HepG2 (cell line): ENCODE data around the gene WLS. TPM values are rescaled to one million over a fixed set of nuclear protein-coding genes. Genes with fewer than 3 reads are reported as not detected.

Experiments
- ATAC-seq: fragments of 200-7000 bp; cut with Tn5 transposase; 3 replicates; pipeline ENCODE4 v1.9.1; 2020; ENCODE audit warnings: mild to moderate bottlenecking, moderate library complexity
- BruUV-seq: library from RNA; stranded (reverse); fragments of 400-500 nt; replicated peaks from 2 replicates; lab custom pipeline; 2021; lab: Mats Ljungman, UMichigan
- CTCF ChIA-PET: fragments of 300-600 bp; formaldehyde crosslinking; extraction: SDS; loops from one replicate; lab custom pipeline; 2021; ENCODE audit warnings: low total read pairs, inconsistent platforms, low intra/inter-chr PET ratio; lab: Yijun Ruan, JAX
- POLR2A ChIA-PET: fragments of 350-600 bp; sonication (Branson Sonifier 250); formaldehyde crosslinking; loops from one replicate; lab custom pipeline; 2020; ENCODE audit warnings: antibody characterized with exemption, inconsistent platforms; lab: Yijun Ruan, JAX
- DNase-seq: peaks from one replicate; pipeline ENCODE4 v3.0.0-alpha.2; 2015; ENCODE audit warnings: low spot score
- FAIRE-seq: peaks from 3 replicates; lab custom pipeline; 2011; peaks lifted over from hg19 to GRCh38; lab: Jason Lieb, UNC
- H2AFZ ChIP-seq: one replicate; pipeline ENCODE4 v1.6.1; 2011; ENCODE audit warnings: low read length, inconsistent platforms
- H3K27ac ChIP-seq: fragments of 300-600 bp; 3 replicates; pipeline ENCODE4 v1.8.0; 2011; ENCODE audit warnings: mixed run types, mild to moderate bottlenecking, mixed read lengths, low read length, inconsistent platforms; ENCODE audit not compliant: insufficient read depth; ENCODE audit errors: extremely low read length
- H3K27me3 ChIP-seq, 2 experiments: fragments of 200-600 bp in 1 of 2; 2 replicates in 1 of 2; 3 replicates in 1 of 2; pipeline versions ENCODE4 v1.6.0 to v1.8.0; 2011; ENCODE audit warnings: low read length in 2 of 2, mild to moderate bottlenecking in 2 of 2, moderate library complexity in 2 of 2, inconsistent platforms in 1 of 2; ENCODE audit not compliant: insufficient read depth in 2 of 2, control insufficient read depth in 1 of 2
- H3K36me3 ChIP-seq, 2 experiments: fragments of 200-600 bp in 1 of 2; replicated peaks in 1 of 2; 2 replicates in 1 of 2; 3 replicates in 1 of 2; pipeline versions ENCODE4 v1.5.1 to v1.8.0; 2011; ENCODE audit warnings: low read length in 2 of 2, inconsistent platforms in 1 of 2; ENCODE audit not compliant: insufficient read depth in 2 of 2, control insufficient read depth in 1 of 2
- H3K4me1 ChIP-seq: 2 replicates; pipeline ENCODE4 v1.5.1; 2012; ENCODE audit warnings: low read length, inconsistent platforms; ENCODE audit not compliant: insufficient read depth
- H3K4me2 ChIP-seq: 2 replicates; pipeline ENCODE4 v1.6.0; 2011; ENCODE audit warnings: low read depth, low read length, inconsistent platforms
- H3K4me3 ChIP-seq, 3 experiments: fragments of 200-600 bp in 1 of 3; sonication (generic), shearing (Covaris generic) in 1 of 3; replicated peaks in 1 of 3; 2 replicates each; pipeline ENCODE4 v1.5.1; 2011 to 2016; ENCODE audit warnings: low read length in 3 of 3, inconsistent platforms in 2 of 3, low read depth in 2 of 3, mild to moderate bottlenecking in 2 of 3, control low read depth in 1 of 3, mixed read lengths in 1 of 3; ENCODE audit not compliant: insufficient read depth in 1 of 3
- H3K79me2 ChIP-seq: one replicate; pipeline ENCODE4 v1.6.1; 2011; ENCODE audit warnings: low read length, inconsistent platforms; ENCODE audit not compliant: insufficient read depth
- H3K9ac ChIP-seq: 2 replicates; pipeline ENCODE4 v1.6.0; 2011; ENCODE audit warnings: mild to moderate bottlenecking, low read depth, low read length, inconsistent platforms; ENCODE audit not compliant: insufficient read depth
- H3K9me3 ChIP-seq: 2 replicates; pipeline ENCODE4 v1.5.1; 2012; ENCODE audit warnings: mild to moderate bottlenecking, low read length
- H4K20me1 ChIP-seq: 2 replicates; pipeline ENCODE4 v1.6.0; 2011; ENCODE audit warnings: inconsistent platforms, mild to moderate bottlenecking, low read length, moderate library complexity; ENCODE audit not compliant: insufficient read depth
- FIP1L1 ChIP-seq: fragments of 200-400 bp; formaldehyde crosslinking; IDR thresholded peaks from 2 replicates; pipeline ENCODE4 v1.6.1; 2018; ENCODE audit warnings: low read depth, mild to moderate bottlenecking, low read length, moderate library complexity, borderline replicate concordance; ENCODE audit not compliant: insufficient read depth
- MEIS1 ChIP-seq: sonication (generic); formaldehyde crosslinking; IDR thresholded peaks from 2 replicates; pipeline ENCODE4 v1.9.0; 2021; ENCODE audit warnings: mild to moderate bottlenecking, missing genetic modification reagents, moderate library complexity, borderline replicate concordance
- NBN ChIP-seq: fragments of 450-650 bp; conservative IDR thresholded peaks from 2 replicates; pipeline ENCODE4 v1.6.1; 2017
- NFE2L2 ChIP-seq: fragments of 150-350 bp; IDR thresholded peaks from 2 replicates; pipeline ENCODE4 v1.6.1; 2014; ENCODE audit warnings: low read length
- RXRB ChIP-seq: IDR thresholded peaks from 2 replicates; pipeline ENCODE4 v1.6.1; 2016; ENCODE audit warnings: borderline replicate concordance, missing genetic modification reagents, missing compliant biosample characterization
- SSRP1 ChIP-seq: IDR thresholded peaks from 2 replicates; pipeline ENCODE4 v1.6.1; 2016; ENCODE audit warnings: control low read depth
- XRCC5 ChIP-seq: fragments of 200-400 bp; formaldehyde crosslinking; optimal IDR thresholded peaks from 2 replicates; pipeline ENCODE3; 2017; ENCODE audit warnings: mild to moderate bottlenecking, low read length
- ZNF260 ChIP-seq: sonication (generic); formaldehyde crosslinking; IDR thresholded peaks from 2 replicates; pipeline ENCODE4 v1.4.0; 2020; ENCODE audit warnings: missing genetic modification reagents, low read depth, mild to moderate bottlenecking, borderline replicate concordance
- ZNF567 ChIP-seq: sonication (generic); formaldehyde crosslinking; IDR thresholded peaks from 2 replicates; pipeline ENCODE4 v1.8.1; 2023; ENCODE audit warnings: mild to moderate bottlenecking, missing genetic modification reagents, borderline replicate concordance
- ZNF747 ChIP-seq: sonication (generic); formaldehyde crosslinking; IDR thresholded peaks from 2 replicates; pipeline ENCODE4 v1.8.1; 2023; ENCODE audit warnings: missing genetic modification reagents, mild to moderate bottlenecking, borderline replicate concordance
- WGBS: methylation state at CpG from one replicate; pipeline ENCODE4 v1.1.6; 2017; ENCODE audit warnings: low lambda C conversion rate; 5-methylcytosine and 5-hydroxymethylcytosine counted together
- in situ Hi-C: cut with HindIII; loops from 2 replicates; pipeline ENCODE4 v1.10.0; 2017; ENCODE audit warnings: low pct_unique_long_range_greater_than_20kb; ENCODE audit not compliant: extremely low pct_ligation_motif_present
- intact Hi-C: fragments of 100-400 bp; cut with micrococcal nuclease; formaldehyde crosslinking; loops from one replicate; pipeline ENCODE4 v1.10.0; 2022; ENCODE audit not compliant: unreplicated experiment
- polyA plus RNA-seq, 8 experiments: library from polyadenylated mRNA; depleted of rRNA in 3 of 8; stranded (reverse) in 7 of 8; unstranded in 1 of 8; fragments of >200 nt; fragmentation: Illumina TruSeq in 4 of 8; extraction: Trizol in 4 of 8; gene quantifications; 2 replicates each; pipeline versions ENCODE4 v1.2.1 to v1.2.3, GENCODE V29; 2011 to 2016; ENCODE audit warnings: low read depth in 4 of 8, missing spikeins in 1 of 8, mixed read lengths in 1 of 8; ENCODE audit not compliant: insufficient read depth in 1 of 8
- total RNA-seq, 5 experiments: library from RNA; depleted of rRNA; stranded (reverse); fragments of >200 nt; fragmentation: Illumina TruSeq; extraction: Trizol; gene quantifications; 2 replicates each; pipeline ENCODE4 v1.2.3, GENCODE V29; 2016; ENCODE audit warnings: low read depth in 1 of 5
- TF ChIP-seq, protein P1 (sequence below): IDR thresholded peaks from 2 replicates; pipeline ENCODE4 v1.6.1; 2012; ENCODE audit warnings: low read depth, low read length, improper control_type of control experiment
- TF ChIP-seq, protein P2 (sequence below): sonication (generic); formaldehyde crosslinking; IDR thresholded peaks from 2 replicates; pipeline ENCODE4 v1.4.0; 2020; ENCODE audit warnings: missing genetic modification reagents

The WLS gene
- total and polyA plus RNA-seq, 2 of the 13 experiments (the other 11 are each of a cell fraction or from before 2014, with no cell fraction given), result not detected

DNA sequence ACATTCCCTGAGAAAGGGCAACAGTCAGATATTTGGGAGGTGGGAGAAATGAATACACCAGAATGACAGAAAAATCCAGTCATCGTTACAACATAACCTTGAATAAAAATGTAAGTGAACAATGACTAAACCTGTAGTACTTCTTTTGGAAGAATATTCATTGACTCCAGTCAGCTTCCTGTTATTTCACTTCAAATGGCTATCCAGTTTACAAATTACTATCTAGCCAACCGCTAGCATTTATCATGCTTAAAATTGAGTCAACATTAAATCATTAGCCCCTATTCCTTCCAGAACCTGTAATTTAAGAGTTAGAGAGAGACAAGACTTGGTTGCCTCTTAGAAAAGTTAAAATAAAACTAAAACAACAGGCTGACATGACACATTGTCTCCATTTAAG is 33.6 kb downstream of the WLS start:
- no TSS peak for BruUV-seq
- Histone ChIP-seq H3K4me2 (no peak overlapping the region), H3K4me1 (peaks cover 18% of the 10 kb centered on the region), H3K36me3 (no peaks in the 10 kb centered on the region), H3K27ac (no peak overlapping the region), H3K9me3 (no peaks in the 10 kb centered on the region), H3K27me3 (no peaks in the 10 kb centered on the region), H2AFZ (no peak overlapping the region), H3K9ac (no peak overlapping the region), H3K4me3 (no peak overlapping the region), H3K79me2 (no peaks in the 10 kb centered on the region), H4K20me1 (no peaks in the 10 kb centered on the region)
- ChIA-PET POLR2A (no interaction called here), CTCF (no interaction called here)
- ATAC-seq (no peak), DNase-seq (no peak), FAIRE-seq (no peak)
- in situ Hi-C loops, result no loop called here
- TF ChIP-seq NBN (no peak), SSRP1 (CRISPR knock-in tag) (no peak), ZNF567 (CRISPR knock-in tag) (no peak), ZNF260 (no peak), XRCC5 (no peak), FIP1L1 (no peak), MEIS1 (CRISPR knock-in tag) (no peak)
- WGBS, result 49% methylated on average over 2 of the region's 2 CpGs
- intact Hi-C loops, result no loop called here

DNA sequence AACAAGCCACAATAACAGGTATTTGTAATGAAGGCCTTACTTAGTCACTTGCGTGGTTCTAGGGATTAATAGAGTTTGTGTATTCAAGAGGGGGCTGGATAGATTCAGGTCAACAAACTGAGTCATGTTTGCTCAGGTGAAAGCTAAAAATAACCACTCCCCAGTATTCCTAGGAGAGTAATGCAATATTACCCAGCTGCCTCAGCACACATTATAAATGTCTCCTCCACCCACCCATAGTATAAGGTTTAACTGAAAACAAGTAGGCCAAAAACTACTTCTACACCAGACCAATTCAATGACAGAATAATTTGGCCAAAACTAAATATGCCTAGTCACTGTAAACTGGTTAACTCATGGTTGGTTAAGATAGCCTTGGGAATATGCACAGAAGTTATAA is 34.4 kb downstream of the WLS start:
- CTCF ChIA-PET, result no interaction called here
- peak; percentile 57 for DNase-seq
- intact Hi-C loops (no loop called here), in situ Hi-C loops (no loop called here)
- Histone ChIP-seq H3K27ac (no peak overlapping the region), H3K4me2 (no peak overlapping the region), H3K79me2 (no peaks in the 10 kb centered on the region), H3K4me3 (no peak overlapping the region), H3K9ac (no peak overlapping the region), H2AFZ (no peak overlapping the region), H3K9me3 (no peaks in the 10 kb centered on the region), H4K20me1 (no peaks in the 10 kb centered on the region), H3K4me1 (peaks cover 18% of the 10 kb centered on the region), H3K36me3 (no peaks in the 10 kb centered on the region), H3K27me3 (no peaks in the 10 kb centered on the region)
- WGBS, result 0% methylated on average over 1 of the region's 1 CpG
- no TSS peak for BruUV-seq
- POLR2A ChIA-PET, result no interaction called here
- peak; percentile 80 for ATAC-seq
- FAIRE-seq, result no peak
- TF ChIP-seq ZNF747 (CRISPR knock-in tag), result no peak
- TF ChIP-seq NFE2L2, result peak; percentile 79
- 0 out of 2 replicates have a peak, but pooled peaks have one; percentile 14 for TF ChIP-seq RXRB (CRISPR knock-in tag)
- TF ChIP-seq, protein P1, sequence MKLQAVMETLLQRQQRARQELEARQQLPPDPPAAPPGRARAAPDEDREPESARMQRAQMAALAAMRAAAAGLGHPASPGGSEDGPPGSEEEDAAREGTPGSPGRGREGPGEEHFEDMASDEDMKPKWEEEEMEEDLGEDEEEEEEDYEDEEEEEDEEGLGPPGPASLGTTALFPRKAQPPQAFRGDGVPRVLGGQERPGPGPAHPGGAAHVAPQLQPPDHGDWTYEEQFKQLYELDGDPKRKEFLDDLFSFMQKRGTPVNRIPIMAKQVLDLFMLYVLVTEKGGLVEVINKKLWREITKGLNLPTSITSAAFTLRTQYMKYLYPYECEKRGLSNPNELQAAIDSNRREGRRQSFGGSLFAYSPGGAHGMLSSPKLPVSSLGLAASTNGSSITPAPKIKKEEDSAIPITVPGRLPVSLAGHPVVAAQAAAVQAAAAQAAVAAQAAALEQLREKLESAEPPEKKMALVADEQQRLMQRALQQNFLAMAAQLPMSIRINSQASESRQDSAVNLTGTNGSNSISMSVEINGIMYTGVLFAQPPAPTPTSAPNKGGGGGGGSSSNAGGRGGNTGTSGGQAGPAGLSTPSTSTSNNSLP, result peak; percentile 34; the same call in 1 of the 2 replicates
- TF ChIP-seq, protein P2, sequence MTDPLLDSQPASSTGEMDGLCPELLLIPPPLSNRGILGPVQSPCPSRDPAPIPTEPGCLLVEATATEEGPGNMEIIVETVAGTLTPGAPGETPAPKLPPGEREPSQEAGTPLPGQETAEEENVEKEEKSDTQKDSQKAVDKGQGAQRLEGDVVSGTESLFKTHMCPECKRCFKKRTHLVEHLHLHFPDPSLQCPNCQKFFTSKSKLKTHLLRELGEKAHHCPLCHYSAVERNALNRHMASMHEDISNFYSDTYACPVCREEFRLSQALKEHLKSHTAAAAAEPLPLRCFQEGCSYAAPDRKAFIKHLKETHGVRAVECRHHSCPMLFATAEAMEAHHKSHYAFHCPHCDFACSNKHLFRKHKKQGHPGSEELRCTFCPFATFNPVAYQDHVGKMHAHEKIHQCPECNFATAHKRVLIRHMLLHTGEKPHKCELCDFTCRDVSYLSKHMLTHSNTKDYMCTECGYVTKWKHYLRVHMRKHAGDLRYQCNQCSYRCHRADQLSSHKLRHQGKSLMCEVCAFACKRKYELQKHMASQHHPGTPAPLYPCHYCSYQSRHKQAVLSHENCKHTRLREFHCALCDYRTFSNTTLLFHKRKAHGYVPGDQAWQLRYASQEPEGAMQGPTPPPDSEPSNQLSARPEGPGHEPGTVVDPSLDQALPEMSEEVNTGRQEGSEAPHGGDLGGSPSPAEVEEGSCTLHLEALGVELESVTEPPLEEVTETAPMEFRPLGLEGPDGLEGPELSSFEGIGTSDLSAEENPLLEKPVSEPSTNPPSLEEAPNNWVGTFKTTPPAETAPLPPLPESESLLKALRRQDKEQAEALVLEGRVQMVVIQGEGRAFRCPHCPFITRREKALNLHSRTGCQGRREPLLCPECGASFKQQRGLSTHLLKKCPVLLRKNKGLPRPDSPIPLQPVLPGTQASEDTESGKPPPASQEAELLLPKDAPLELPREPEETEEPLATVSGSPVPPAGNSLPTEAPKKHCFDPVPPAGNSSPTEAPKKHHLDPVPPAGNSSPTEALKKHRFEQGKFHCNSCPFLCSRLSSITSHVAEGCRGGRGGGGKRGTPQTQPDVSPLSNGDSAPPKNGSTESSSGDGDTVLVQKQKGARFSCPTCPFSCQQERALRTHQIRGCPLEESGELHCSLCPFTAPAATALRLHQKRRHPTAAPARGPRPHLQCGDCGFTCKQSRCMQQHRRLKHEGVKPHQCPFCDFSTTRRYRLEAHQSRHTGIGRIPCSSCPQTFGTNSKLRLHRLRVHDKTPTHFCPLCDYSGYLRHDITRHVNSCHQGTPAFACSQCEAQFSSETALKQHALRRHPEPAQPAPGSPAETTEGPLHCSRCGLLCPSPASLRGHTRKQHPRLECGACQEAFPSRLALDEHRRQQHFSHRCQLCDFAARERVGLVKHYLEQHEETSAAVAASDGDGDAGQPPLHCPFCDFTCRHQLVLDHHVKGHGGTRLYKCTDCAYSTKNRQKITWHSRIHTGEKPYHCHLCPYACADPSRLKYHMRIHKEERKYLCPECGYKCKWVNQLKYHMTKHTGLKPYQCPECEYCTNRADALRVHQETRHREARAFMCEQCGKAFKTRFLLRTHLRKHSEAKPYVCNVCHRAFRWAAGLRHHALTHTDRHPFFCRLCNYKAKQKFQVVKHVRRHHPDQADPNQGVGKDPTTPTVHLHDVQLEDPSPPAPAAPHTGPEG (CRISPR knock-in tag), result no peak
